ENCODE results near the gene MRPL28. TPM values are rescaled to one million over a fixed set of nuclear protein-coding genes. Genes with fewer than 3 reads are reported as not detected.

Gene MRPL28
- total and polyA plus RNA-seq, 9 donors = 28.4 to 57.7 (median 40.9) TPM

GRCh38 chr16:367333-367903 is 2.9 kb downstream of the MRPL28 start:
- DNase-seq = no peak
- H3K27me3 ChIP-seq = no peaks in the 10 kb centered on the region
- no peaks in the 10 kb centered on the region for H3K36me3 ChIP-seq
- peaks cover 3% of the 10 kb centered on the region for H3K4me1 ChIP-seq (ENCODE audit: insufficient read depth)
- 90 to 93% (median 91%) methylated on average over 17 to 18 of the region's 18 CpGs for WGBS, 3 donors
- no peaks in the 10 kb centered on the region for H3K9me3 ChIP-seq
- intact Hi-C loops (cut with DNase I) = no loop called here
- no peak overlapping the region for H3K4me3 ChIP-seq
- TF ChIP-seq EP300 (IDR thresholded peaks at IDR 0.05) = no peak
- no peak for TF ChIP-seq CTCF (IDR thresholded peaks at IDR 0.05)
- no peak for TF ChIP-seq POLR2A (IDR thresholded peaks at IDR 0.05)
- no peak overlapping the region for H3K27ac ChIP-seq

GRCh38 chr16:366476-366875 is 3.9 kb downstream of the MRPL28 start:
- intact Hi-C loops (cut with DNase I) = no loop called here
- TF ChIP-seq EP300 (IDR thresholded peaks at IDR 0.05) (no peak), CTCF (IDR thresholded peaks at IDR 0.05) (no peak), POLR2A (IDR thresholded peaks at IDR 0.05) (no peak)
- H3K9me3 ChIP-seq = no peaks in the 10 kb centered on the region
- H3K27me3 ChIP-seq = no peaks in the 10 kb centered on the region
- no peaks in the 10 kb centered on the region for H3K36me3 ChIP-seq
- no peak overlapping the region for H3K27ac ChIP-seq
- WGBS, 3 donors = 81 to 90% (median 88%) methylated on average over 10 of the region's 10 CpGs
- H3K4me1 ChIP-seq (ENCODE audit: insufficient read depth) = peaks cover 3% of the 10 kb centered on the region
- no peak for DNase-seq
- no peak overlapping the region for H3K4me3 ChIP-seq

GRCh38 chr16:364595-365491 is 5.5 kb downstream of the MRPL28 start:
- no peaks in the 10 kb centered on the region for H3K36me3 ChIP-seq
- WGBS, 3 donors = 44 to 58% (median 48%) methylated on average over 18 to 19 of the region's 19 CpGs
- no peaks in the 10 kb centered on the region for H3K9me3 ChIP-seq
- no peak overlapping the region for H3K4me3 ChIP-seq
- TF ChIP-seq POLR2A (IDR thresholded peaks at IDR 0.05) = no peak
- TF ChIP-seq CTCF (IDR thresholded peaks at IDR 0.05) = no peak
- TF ChIP-seq EP300 (IDR thresholded peaks at IDR 0.05) = no peak
- intact Hi-C loops (cut with DNase I) = loop anchor here in 1 of 4 donors (5.0 kb wide), 1 partner anchor 258 kb away; no protein-coding TSS in a partner anchor
- H3K27ac ChIP-seq = no peak overlapping the region
- no peaks in the 10 kb centered on the region for H3K27me3 ChIP-seq
- peaks cover 1% of the 10 kb centered on the region for H3K4me1 ChIP-seq (ENCODE audit: insufficient read depth)
- DNase-seq = no peak

GRCh38 chr16:363766-364490 is 6.4 kb downstream of the MRPL28 start:
- no peak for TF ChIP-seq POLR2A (IDR thresholded peaks at IDR 0.05)
- TF ChIP-seq CTCF (IDR thresholded peaks at IDR 0.05) = no peak
- TF ChIP-seq EP300 (IDR thresholded peaks at IDR 0.05) = no peak
- WGBS, 3 donors = 21 to 23% (median 21%) methylated on average over 20 to 24 of the region's 24 CpGs
- Histone ChIP-seq H3K9me3 (no peaks in the 10 kb centered on the region), H3K4me3 (no peak overlapping the region), H3K4me1 (ENCODE audit: insufficient read depth) (no peaks in the 10 kb centered on the region), H3K27me3 (no peaks in the 10 kb centered on the region), H3K27ac (no peak overlapping the region), H3K36me3 (no peaks in the 10 kb centered on the region)
- DNase-seq = no peak
- intact Hi-C loops (cut with DNase I) = loop anchor here in 1 of 4 donors (5.0 kb wide), 1 partner anchor 257 kb away; no protein-coding TSS in a partner anchor

Data from ovary (tissue), 9 donors.